Suprapubic skin (tissue), 4 donors: ENCODE results near the gene NFIL3. TPM values are rescaled to one million over a fixed set of nuclear protein-coding genes. Genes with fewer than 3 reads are reported as not detected.
A peak's percentile ranks its signal among the peaks of the same experiment; 100 is the strongest.

Experiments used
- DNase-seq, 2 donors: peaks; one replicate each; pipeline ENCODE4 v3.0.0-alpha.2; 2019; ENCODE audit warnings: low spot score in 2 of 2
- H3K27ac ChIP-seq: fragments of 200-600 bp; sonication (generic); one replicate; pipeline ENCODE4 v1.5.1; 2019
- H3K27me3 ChIP-seq: fragments of 200-600 bp; sonication (generic); one replicate; pipeline ENCODE4 v1.5.1; 2019
- H3K36me3 ChIP-seq: fragments of 200-600 bp; sonication (generic); one replicate; pipeline ENCODE4 v1.5.1; 2019
- H3K4me1 ChIP-seq: fragments of 200-600 bp; sonication (generic); one replicate; pipeline ENCODE4 v1.5.1; 2019
- H3K4me3 ChIP-seq: fragments of 200-600 bp; sonication (generic); one replicate; pipeline ENCODE4 v1.5.1; 2019; ENCODE audit warnings: mild to moderate bottlenecking
- H3K9me3 ChIP-seq: fragments of 200-600 bp; sonication (generic); one replicate; pipeline ENCODE4 v1.5.1; 2019
- EP300 ChIP-seq: sonication (generic); formaldehyde crosslinking; IDR thresholded peaks from one replicate; pipeline ENCODE4 v1.6.1; 2017; ENCODE audit warnings: antibody characterized with exemption
- POLR2A ChIP-seq, 2 donors: fragments of 450-650 bp; IDR thresholded peaks; one replicate each; pipeline ENCODE4 v1.6.1; 2017; ENCODE audit warnings: antibody characterized with exemption in 2 of 2, mild to moderate bottlenecking in 2 of 2, moderate library complexity in 2 of 2
- POLR2AphosphoS5 ChIP-seq, 3 donors: sonication (generic); formaldehyde crosslinking; IDR thresholded peaks; one replicate each; pipeline ENCODE4 v1.6.1; 2017; ENCODE audit warnings: antibody characterized with exemption in 3 of 3
- WGBS: methylation state at CpG from one replicate; pipeline ENCODE4 v1.1.5; 2018; 5-methylcytosine and 5-hydroxymethylcytosine counted together
- total RNA-seq, 4 donors: library from RNA; depleted of rRNA; stranded (reverse); fragments of >200 nt; gene quantifications; one replicate each; pipeline ENCODE4 v1.1.0, GENCODE V29; 2016
- TF ChIP-seq, protein P1 (sequence below), 2 donors: fragments of 200-600 bp in 1 of 2; fragments of 450-650 bp in 1 of 2; sonication (generic) in 1 of 2; IDR thresholded peaks; one replicate each; pipeline ENCODE4 v1.5.1; 2016 to 2019; ENCODE audit warnings: antibody characterized with exemption in 2 of 2, mild to moderate bottlenecking in 1 of 2, moderate library complexity in 1 of 2

Gene NFIL3
- total RNA-seq, 4 donors from 2014 or later = 28.0 to 58.5 (median 37.8) TPM

DNA sequence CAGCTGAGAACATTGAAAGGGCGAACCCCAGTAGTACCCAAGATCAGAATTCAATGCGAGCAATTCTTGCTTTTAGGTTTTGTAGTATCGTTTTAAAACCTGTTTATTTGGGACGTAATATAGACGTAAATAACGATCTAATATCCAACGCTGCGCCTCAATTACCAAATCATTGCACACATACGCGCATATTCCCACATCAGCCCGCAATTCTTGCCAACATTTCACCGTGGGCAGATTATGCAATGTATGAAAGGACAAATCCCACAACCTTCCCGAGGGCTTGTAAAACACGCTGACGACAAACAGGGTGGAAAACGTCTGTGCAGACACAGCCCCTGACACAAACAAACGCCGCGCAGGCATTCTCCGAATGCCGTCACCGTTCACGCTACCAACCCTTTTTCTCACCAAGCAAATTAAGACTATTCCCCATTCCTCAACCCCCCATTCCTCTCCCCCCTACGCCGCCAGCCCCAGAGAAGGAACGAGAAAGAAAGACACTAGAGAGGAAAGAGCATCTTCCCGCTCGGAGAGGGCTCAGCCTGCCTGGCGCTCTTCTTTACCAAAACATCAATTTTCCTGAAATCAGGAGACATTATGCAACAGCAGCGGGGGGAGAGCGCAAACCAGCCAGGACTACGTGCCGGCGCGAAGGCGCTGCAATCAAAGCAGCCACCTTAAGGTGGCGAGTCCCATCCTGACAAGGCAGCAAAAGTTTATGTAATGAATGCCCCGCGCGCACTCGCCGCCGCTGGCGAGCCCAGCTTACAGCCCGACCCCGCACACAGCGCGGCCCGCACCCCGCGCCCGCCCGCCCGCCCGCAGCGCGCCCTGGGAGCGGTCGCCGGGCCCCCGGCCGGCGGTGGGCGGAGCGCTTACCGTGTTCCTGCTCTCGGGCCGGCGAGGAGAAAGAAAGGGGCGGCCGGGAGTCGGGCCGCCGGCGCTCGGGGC, 597 bp downstream of the NFIL3 start:
- Histone ChIP-seq H3K4me3 (peak overlapping the region; percentile 87), H3K27me3 (no peaks in the 10 kb centered on the region), H3K9me3 (no peaks in the 10 kb centered on the region), H3K27ac (peak overlapping the region; percentile 98), H3K36me3 (no peaks in the 10 kb centered on the region), H3K4me1 (peaks cover 62% of the 10 kb centered on the region)
- under 1% methylated on average over 50 of the region's 76 CpGs for WGBS
- peak; percentile 86 to 89 for DNase-seq
- TF ChIP-seq, protein P1, sequence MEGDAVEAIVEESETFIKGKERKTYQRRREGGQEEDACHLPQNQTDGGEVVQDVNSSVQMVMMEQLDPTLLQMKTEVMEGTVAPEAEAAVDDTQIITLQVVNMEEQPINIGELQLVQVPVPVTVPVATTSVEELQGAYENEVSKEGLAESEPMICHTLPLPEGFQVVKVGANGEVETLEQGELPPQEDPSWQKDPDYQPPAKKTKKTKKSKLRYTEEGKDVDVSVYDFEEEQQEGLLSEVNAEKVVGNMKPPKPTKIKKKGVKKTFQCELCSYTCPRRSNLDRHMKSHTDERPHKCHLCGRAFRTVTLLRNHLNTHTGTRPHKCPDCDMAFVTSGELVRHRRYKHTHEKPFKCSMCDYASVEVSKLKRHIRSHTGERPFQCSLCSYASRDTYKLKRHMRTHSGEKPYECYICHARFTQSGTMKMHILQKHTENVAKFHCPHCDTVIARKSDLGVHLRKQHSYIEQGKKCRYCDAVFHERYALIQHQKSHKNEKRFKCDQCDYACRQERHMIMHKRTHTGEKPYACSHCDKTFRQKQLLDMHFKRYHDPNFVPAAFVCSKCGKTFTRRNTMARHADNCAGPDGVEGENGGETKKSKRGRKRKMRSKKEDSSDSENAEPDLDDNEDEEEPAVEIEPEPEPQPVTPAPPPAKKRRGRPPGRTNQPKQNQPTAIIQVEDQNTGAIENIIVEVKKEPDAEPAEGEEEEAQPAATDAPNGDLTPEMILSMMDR (IDR thresholded peaks at IDR 0.05) = no peak
- peak; percentile 53 to 99 (median 94) for TF ChIP-seq POLR2AphosphoS5 (IDR thresholded peaks at IDR 0.05)
- peak; percentile 62 for TF ChIP-seq EP300
- TF ChIP-seq POLR2A (IDR thresholded peaks at IDR 0.05) = peak in 1 of 2 donors; percentile 84

DNA sequence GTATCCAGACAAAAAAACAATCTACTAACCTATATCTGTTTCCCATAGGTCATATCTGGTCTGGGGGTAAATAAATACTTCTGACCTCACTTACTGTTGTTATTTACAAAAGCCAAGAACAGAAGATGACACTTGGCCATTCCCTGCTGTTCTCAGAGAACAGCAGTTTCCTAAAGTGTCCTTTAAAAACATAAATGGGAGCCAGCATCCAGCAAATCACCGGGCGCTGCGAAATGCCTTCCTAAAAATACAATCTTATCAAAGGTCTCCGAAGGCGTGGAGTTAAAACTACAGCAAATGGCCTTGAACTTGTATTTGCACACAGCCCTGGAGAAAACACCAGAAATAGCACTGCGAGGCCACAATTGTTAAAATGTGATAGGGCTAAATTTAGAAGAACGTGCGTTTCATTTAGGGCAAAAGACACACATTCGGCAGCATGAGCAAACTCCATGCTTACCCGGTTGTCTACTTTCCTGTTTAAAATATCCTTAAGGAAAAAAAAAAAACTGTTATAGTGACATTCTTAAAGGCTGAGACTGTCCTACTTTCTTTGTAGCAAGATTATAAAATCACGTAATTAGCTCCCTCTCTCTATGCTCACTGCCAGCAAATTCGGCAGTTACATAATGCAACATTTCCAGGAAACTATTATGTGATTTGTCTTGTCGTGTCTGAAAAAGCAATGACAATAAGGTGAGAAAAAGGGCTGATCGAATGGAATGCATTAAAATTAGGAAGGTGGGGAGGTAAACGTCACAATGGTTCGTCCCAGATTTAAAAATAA, 1.5 kb downstream of the NFIL3 start:
- TF ChIP-seq EP300 = no peak
- TF ChIP-seq POLR2AphosphoS5 (IDR thresholded peaks at IDR 0.05) = no peak
- TF ChIP-seq POLR2A (IDR thresholded peaks at IDR 0.05) = no peak
- TF ChIP-seq, protein P1 (IDR thresholded peaks at IDR 0.05) = no peak
- Histone ChIP-seq H3K36me3 (no peaks in the 10 kb centered on the region), H3K27me3 (no peaks in the 10 kb centered on the region), H3K9me3 (no peaks in the 10 kb centered on the region), H3K4me1 (peaks cover 59% of the 10 kb centered on the region), H3K4me3 (peak overlapping the region; percentile 87), H3K27ac (peak overlapping the region; percentile 98)
- 2% methylated on average over 16 of the region's 16 CpGs for WGBS
- no peak for DNase-seq

- H3K27ac ChIP-seq = peak overlapping the region; percentile 98
- TF ChIP-seq, protein P1 (IDR thresholded peaks at IDR 0.05) = peak in 1 of 2 donors; percentile 34
- no peak for TF ChIP-seq POLR2AphosphoS5 (IDR thresholded peaks at IDR 0.05)
- H3K4me1 ChIP-seq = peaks cover 59% of the 10 kb centered on the region
- no peaks in the 10 kb centered on the region for H3K9me3 ChIP-seq
- no peaks in the 10 kb centered on the region for H3K36me3 ChIP-seq
- DNase-seq = peak in 1 of 2 donors; percentile 77
- 14% methylated on average over 15 of the region's 69 CpGs for WGBS
- H3K4me3 ChIP-seq = peak overlapping the region; percentile 87
- H3K27me3 ChIP-seq = no peaks in the 10 kb centered on the region
Measured at GRCh38 chr9:91421128-91421765, 2.4 kb downstream of the NFIL3 start.

GRCh38 chr9:91420501-91421127, 3.0 kb downstream of the NFIL3 start:
- DNase-seq = no peak
- H3K4me1 ChIP-seq = peaks cover 57% of the 10 kb centered on the region
- whole genome bisulfite sequencing = 47% methylated on average over 16 of the region's 16 CpGs

More at GRCh38 chr9:91420501-91421127, 3.0 kb downstream of the NFIL3 start:
- Histone ChIP-seq H3K9me3 (no peaks in the 10 kb centered on the region), H3K4me3 (peak overlapping the region; percentile 87), H3K27ac (peak overlapping the region; percentile 98), H3K27me3 (no peaks in the 10 kb centered on the region), H3K36me3 (no peaks in the 10 kb centered on the region)
- TF ChIP-seq, protein P1 (IDR thresholded peaks at IDR 0.05) = no peak
- no peak for TF ChIP-seq POLR2AphosphoS5 (IDR thresholded peaks at IDR 0.05)
- no peak for TF ChIP-seq POLR2A (IDR thresholded peaks at IDR 0.05)
- no peak for TF ChIP-seq EP300
